HG03045 (cell line): Measurements from ENCODE around the gene ZNF581.

ENCODE experiments used
- ATAC-seq: cut with Tn5 transposase; IDR thresholded peaks from one replicate; pipeline ENCODE4 v1.9.1; 2021; ENCODE audit warnings: mild to moderate bottlenecking, moderate library complexity; ENCODE audit not compliant: unreplicated experiment

Gene ZNF581

DNA sequence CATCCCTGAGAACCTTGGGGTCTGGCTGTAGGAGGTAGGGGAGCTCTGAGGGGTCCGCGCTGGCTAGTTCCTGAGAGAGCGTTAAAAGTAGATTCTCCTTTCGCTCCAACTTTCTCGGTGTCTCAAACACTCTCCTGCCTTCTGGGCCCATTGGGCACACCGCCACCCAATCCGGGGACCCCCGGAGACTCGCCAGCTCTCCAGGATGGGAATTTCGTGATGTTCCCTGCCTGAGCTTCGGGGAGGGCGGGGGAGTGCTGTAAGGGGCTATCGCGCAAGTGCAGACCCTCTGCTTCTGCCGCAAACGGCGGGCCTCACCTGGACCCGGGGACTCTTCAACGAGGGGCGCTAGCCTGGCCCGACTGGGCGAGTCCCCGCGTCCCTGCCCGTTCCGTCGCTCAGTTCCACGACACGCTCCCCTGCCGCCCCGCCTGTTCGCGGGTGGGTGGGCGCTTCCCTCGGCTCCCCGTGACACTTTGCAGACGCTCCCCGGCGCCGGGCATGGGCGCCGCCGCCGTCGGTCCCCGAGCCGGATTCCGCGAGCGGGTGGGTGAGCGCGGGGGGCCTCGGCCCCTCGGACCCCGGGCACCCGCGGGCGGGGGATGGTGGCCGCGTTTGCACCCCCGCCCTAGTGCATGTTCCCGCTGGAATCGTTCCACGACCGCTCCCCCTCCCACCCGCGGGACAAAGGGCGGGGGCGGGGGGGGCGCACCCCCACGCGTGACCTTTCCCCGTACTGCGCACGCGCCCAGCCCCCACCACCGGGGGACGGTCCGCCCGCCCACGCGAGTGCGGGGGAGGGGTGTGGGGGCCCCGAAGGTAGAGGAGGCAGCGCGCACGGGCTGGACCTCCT, 4.5 kb downstream of the ZNF581 start, which contains the start of gene CCDC106:
Gene CCDC106, plus strand, starts transcription at position 481 of the 853 bp plus-strand sequence. CDS start 835 bp downstream, outside the sequence.
- no peak for ATAC-seq

DNA sequence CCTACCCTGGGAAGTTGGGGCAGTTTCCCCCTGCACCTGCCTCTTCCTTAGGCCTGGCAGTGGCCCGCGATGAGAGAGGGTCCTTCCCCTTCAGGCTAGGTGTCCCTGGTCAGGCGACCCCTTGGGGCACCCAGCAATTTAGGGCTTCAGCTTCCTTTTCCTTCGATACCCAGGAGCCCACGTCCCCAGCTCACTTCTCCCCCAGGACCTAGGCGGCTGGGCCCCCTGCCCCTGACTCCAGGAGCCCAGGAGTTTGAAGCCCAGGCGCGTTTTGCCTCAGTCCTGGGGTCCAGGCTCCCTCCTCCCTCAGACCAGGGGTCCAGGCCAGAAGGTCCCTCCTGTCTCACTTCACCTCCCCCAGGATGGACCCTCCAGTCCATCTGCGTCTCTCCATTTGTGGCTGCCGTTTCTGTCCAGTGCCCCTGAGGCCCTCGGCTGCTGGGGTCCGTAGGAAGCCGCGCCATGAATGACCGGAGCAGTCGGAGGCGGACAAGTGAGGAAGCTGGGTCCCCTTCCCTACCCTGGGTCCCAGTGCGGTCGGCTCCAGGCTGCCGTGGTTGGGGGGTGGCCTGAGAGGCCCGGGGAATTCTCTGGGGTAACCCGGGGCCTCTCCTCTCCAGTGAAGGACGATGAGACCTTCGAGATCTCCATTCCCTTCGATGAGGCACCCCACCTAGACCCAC, 5.3 kb downstream of the ZNF581 start:
- ATAC-seq = no peak

DNA sequence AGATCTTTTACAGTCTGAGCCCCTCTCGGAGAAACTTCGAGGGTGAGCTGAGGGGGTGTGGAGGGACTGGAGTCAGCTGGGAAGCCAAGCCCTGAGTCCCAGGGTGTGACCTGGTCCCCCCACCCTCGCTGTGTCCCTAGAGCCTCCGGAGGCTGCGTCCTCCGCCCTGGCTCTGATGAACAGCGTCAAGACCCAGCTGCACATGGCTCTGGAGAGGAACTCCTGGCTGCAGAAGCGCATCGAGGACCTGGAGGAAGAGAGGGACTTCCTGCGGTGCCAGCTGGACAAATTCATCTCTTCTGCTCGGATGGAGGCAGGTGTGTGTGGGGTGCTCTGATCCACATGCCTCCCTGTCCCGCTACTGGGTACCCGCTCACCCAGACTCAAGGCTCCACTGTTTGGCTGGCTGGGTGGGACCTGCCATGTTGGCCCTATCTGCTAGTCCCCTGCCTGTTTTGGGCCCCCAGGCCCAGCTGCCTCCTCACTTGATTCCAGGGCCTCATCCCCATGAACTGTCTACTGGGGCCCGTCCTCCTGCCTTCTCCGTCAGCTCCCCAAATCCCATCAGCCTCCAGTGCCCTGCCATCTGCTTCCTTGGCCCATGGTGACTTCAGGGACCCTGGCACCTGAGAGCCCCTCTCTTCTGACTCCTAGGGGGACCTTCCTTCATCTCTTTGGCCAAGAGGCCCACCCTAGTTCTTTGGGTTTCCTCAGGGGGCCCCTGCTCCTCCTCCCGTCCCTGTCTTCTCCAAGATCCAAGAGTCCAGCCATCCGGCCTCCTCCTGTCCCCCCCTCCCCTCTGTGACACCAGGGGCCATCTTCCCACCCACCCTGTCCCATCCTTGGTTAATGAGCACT, 6.0 kb downstream of the ZNF581 start:
- ATAC-seq = no peak

DNA sequence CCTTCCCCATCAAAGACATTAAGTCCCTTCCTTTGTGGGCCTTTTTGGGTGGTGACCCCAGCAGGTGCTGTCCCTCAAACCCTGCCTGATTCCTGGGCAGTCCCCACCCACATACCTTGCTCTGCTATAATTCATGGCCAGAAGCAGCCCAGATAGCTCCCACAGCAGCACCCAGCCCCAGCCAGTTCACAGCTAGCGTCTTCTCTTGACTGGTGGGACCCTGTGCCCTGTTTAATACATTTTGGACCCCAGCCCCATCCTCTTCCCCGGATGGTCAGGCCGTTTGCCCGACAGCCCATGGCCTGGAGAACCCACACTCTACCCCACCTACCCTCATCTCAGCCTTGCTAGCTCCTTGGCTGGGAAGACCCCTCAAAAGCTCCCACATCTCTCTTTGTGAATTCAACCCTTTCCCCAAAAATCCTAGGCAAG, 6.7 kb downstream of the ZNF581 start:
- no peak for ATAC-seq

DNA sequence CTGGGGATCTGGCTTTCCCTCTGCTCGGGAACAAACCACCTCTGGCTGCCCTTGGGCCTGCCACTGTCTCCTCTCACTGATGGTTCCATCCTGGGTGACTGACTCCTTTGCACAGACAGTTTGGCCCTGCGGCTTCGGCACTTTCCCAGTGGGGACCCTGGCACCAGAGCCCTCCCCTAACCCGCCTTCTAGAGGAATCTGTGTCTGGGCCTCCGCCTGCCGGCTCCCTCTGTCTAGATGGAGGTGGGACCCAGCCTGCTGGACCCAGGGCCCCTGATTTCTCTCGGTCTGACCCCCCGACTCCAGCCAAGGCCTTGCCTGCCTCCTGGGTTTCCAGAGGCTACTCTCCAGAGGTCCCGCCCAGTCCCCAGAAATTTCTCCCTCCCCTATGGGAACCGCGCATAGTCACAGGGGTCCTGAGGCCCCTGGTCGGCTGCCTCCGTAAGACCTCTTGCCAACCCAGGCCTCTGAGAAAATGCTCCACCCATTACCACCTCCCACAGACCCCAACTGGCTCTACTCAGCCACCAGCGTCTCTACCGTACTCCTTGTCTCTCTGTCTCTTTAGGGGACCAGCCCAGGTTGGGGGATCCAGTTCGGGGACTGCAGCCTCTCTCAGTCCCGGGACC, 7.3 kb downstream of the ZNF581 start:
- ATAC-seq = no peak

DNA sequence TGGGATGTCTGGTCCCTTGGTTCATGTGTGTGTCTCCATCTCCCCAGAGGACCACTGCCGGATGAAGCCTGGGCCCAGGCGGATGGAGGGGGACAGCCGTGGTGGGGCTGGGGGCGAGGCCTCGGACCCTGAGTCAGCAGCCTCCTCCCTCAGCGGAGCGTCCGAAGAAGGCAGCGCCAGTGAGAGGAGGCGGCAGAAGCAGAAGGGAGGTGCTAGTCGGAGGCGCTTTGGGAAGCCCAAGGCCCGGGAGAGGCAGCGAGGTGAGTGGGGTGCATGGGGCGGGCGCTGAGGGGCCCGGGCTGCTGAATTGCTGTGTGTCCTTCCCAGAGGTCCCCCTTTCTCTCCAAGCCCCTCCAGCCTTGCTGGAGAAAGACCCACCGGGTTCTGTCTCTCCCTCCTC, 7.8 kb downstream of the ZNF581 start:
- ATAC-seq = no peak

DNA sequence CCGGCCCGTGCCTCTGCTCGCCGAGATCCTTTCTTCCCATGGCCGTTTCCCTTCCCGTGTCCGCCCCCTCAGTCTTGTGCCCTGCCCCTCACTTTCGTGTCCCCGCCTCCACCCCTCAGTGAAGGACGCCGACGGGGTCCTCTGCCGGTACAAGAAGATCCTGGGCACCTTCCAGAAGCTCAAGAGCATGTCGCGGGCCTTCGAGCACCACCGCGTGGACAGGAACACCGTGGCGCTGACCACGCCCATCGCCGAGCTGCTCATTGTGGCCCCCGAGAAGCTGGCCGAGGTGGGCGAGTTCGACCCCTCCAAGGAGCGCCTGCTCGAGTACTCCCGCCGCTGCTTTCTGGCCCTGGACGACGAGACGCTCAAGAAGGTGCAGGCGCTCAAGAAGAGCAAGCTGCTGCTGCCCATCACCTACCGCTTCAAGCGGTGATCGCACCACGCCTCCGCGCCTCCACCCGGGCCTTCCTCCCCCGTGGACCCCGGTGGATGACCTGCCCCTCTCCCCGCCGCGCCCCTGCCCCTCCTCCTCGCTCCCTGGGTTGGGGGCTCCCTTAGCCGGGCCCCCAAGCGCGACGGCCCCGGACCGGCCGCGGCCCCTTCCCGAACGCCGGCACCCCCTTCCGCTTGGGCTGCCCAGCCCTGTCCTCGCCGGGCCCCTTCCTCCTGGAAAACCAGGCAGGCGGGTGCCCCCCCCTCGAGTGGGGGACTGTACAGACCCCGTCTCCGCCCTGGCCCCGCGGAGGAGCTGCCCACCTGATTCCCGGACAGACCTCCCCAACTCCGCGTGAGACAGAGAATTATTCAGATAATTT, 9.1 kb downstream of the ZNF581 start:
- ATAC-seq = no peak

DNA sequence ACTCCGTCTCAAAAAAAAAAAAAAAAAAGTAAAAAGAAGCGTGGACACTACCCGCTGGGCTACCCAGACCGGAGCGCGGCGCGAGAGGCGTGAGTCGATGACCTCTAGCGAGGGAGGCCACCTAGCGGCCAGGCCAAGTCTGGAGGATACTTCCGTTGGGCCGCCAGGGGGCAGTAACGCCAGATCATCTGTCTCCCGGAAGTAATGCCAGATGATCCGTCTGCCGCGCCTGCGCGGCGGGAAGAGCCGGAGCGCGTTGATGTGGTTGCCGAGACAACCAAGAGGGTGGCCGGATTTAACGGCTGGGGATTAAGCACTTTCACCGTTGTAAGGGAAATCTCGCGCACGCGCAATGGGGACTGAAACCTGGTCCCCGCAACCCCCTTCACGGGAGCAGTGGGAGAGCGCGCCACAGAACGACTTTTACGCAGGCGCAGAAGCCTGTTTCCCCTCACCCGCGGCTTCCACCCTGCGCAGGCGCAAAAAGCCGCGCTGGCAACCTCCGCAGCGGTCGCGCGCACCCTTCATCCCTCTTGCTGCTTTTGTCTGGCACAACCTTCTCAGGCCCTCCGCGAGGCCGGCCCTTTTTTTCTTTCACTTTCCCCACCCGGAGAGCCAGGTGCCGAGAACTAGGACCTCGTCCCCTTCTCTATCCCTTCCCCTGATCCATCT, 10.3 kb downstream of the ZNF581 start:
- peak; percentile 45 for ATAC-seq

DNA sequence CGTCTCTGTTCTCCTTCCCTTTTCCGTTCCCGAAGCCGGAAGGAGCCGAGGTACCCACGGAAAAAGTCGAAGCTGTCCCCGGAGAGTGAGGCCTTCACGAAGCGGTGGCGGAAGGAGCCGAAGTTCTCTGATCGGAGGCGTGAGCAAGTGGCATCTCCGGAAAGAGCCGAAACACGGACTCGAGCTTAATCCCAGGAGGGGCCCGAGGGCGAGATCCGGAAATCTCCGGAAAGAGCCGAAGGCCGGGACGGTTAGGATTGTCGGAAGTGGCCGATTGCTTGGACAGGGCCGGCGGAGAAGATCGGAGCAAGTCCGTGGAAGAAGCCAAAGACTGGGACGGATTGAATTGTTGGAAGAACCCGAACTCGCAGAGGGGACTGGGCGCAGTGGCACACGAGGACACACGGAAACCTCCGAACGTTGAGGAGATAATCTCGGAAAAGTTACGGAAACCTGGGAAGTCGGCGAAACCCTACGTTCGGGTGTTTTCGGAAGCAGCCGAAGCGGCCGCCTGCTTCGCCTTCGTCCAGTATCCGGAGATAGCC, 10.9 kb downstream of the ZNF581 start:
- peak; percentile 57 for ATAC-seq

DNA sequence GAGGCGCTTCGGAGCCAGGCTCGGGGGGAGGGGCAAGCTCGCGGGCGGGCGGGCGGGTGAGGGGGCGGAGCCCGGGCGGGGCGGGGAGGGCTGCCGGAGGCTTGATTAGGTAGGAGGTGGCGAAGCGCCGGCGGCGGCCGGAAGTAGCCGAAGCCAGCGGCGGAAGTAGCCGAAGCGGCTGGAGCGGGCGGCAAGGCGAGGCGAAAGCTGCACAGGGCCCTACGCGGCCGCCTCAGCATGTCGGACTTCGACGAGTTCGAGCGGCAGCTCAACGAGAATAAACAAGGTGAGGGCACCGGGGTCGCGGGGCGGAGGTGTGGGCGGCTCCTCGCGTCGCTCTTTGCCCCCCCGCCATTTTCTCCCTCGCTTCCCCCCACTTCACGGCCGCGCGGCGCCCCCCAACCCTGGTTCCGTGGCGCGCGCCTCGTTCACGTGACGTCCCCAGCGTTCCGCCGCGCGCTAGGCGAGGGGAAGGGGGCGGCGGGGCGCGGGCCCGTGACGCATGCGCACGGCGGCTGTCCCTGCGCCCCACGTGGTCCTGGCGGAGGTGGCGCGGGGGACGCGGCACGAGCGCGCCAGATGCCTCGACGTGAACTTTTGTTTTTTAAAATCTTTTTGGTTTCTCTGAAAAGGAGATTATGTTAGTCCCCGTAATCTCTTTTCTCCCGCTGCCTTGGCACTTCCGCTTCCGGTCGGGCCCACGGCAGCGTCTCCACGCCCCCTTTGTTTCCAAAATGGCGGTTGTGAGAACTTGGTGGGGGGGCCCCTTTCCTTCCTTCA, 11.6 kb downstream of the ZNF581 start, which contains the start of gene U2AF2:
Gene U2AF2, plus strand, starts transcription at position 168 of the 780 bp plus-strand sequence. Its CDS starts 70 bp downstream, at position 238.
- ATAC-seq = peak; percentile 30

DNA sequence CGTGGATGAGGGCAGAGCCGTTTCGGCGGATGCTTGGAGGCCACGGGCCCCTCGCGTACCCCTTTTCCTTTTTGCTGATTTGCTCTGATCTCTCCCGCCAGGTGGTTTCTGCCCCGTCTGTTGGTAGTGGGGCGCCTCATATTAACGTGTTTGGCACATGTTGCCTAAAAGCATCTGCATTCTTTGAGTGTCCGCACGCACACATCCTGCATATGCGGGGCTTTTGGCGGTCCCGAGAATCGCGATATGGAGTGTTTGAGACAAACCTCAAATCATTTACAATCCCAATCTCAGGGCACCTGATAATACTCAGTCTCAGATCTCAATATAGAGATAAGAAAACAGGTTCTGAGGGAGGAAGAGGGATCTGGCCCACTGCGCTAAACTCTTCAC, 12.2 kb downstream of the ZNF581 start:
- ATAC-seq = no peak

DNA sequence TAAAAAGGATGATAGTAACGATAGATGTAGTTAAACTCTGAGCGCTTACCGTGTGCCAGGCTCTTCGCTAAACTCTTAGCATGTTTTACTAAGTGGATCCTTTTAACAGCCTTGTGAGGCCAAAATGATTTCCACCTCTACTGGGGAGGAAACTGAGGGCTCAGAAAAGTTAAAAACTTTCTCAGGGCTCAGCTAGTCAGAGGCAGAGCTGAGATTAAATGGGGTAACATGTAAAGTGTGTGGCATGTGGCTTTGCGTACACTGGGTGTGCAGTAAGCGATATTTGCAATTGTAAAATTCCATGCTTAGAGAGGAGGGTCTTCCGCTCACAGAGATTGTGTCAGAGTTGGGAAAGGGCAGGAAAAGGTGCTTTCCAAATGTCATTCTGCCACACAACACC, 13.1 kb downstream of the ZNF581 start:
- no peak for ATAC-seq

DNA sequence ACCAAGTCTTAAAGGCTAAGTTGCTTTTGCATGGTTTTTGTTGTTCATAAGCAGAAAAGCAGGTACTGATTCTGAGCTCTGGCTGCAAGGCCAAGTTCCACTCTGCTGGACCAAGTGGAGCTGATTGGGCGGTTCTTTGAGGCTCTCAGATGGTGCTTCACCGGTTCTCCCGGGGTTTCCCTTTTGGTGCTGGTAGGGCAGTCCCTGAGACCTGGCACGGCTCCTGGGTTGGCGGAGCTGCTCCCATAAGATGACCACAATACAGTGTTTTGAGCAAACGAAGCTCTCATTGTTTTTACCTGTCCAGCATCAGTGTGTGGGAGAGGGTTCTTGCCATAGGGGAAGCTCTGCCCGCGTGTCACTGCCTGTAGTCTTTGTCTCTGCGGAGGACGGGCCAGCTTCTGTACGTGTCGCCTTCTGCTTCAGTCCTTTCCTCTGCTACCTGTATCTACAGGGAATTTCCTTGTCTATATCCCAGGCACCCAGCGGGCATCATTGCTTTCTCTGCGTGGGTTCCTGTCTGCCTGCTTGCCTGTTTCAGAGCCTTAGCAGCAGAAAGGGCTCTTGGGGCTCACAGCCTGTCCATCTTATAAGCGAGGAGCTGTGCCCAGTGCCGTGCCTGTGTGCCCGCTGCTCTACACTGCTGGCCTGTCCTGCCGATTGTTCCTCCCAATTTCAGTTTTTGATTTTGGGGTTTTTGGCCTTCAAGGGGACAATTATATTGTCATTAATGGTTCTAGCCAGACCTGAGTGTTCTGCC, 13.7 kb downstream of the ZNF581 start:
- ATAC-seq = no peak

DNA sequence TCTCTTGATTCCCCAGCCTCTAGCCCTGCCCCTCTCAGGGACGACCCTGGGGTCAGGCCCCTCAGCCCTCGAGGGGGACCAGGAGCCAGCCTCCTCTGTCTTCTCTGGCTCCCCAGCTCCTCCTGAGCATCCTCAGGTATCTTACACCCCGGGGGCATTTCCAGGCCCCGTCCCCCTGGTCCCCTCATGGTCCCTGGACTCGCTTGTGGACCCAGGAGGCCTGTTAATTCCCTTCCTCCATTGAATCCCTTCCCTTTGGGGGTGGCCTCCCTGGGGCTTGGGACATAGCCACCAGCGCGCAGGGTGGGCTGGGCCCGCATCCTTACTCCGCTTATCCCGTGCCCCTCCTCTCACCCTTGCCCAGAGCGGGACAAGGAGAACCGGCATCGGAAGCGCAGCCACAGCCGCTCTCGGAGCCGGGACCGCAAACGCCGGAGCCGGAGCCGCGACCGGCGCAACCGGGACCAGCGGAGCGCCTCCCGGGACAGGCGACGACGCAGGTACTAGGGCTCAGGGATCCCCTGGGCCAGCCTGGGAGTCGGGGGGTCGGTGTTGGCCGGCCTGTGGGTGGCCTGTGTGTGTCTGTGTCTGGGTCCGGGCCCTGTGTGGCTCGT, 15.5 kb downstream of the ZNF581 start:
- no peak for ATAC-seq

DNA sequence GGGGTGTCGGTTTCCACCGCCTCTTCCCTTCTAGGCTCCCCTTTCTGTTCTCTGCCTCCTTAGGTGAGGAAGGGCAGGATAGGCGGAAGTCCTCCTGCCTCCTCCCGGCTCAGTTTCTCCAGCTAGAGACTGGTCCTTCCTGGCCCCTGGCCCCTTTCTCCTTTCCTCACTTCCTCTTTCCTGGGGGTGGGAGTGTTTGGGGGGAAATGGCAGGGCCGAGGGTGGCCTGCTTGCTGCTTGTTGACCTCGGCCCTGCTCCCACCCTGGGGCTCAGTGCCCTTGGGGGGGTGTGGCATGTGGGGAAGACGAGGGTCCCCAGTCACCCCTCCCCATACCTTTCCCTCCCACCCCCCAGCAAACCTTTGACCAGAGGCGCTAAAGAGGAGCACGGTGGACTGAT, 16.4 kb downstream of the ZNF581 start:
- ATAC-seq = no peak

DNA sequence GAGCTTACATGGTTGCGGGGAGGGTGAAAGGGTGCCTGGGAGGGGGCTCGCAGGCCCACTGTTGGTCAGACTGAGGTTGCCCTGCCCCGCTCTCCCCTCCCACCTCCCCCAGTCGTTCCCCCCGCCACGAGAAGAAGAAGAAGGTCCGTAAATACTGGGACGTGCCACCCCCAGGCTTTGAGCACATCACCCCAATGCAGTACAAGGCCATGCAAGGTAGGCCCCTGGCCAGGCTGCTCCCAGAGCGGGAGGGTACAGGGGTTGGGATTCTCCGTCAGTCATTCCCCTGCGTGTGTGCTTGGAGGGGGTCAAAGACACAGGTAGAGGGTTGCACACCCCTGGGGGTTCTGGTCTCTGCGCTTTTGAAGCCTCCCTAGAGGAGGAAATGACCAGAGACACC, 17.0 kb downstream of the ZNF581 start:
- ATAC-seq = no peak

DNA sequence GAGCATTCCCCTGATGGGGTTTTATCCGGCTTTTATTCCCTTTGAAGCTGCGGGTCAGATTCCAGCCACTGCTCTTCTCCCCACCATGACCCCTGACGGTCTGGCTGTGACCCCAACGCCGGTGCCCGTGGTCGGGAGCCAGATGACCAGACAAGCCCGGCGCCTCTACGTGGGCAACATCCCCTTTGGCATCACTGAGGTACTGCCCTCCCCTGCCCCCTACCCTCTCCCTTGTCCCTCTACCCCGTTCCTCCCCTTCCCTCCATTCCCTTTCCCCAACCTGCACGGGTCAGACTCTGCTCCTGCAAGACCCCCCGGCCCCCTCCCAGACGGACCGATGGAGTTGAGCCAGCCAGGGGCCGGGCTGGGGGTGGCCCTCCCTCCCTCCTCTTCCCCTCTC, 17.5 kb downstream of the ZNF581 start:
- no peak for ATAC-seq
